Natural killer cell (primary cell): Measurements from ENCODE around the gene NPW. TPM values are rescaled to one million over a fixed set of nuclear protein-coding genes. Genes with fewer than 3 reads are reported as not detected.

Experiments
- ATAC-seq, 3 donors: fragments of 150-1000 bp in 2 of 3; fragments of 200-7000 bp in 1 of 3; cut with Tn5 transposase; 1 replicate in 1 of 3; 2 replicates in 2 of 3; pipeline ENCODE4 v1.10.0; 2021; ENCODE audit warnings: mild to moderate bottlenecking in 2 of 3, moderate library complexity in 2 of 3
- DNase-seq, 2 donors: peaks; one replicate each; pipeline versions ENCODE4 v3.0.0 to v3.0.0-alpha.2; 2013 to 2021; ENCODE audit warnings: mixed read lengths in 1 of 2
- H3K27ac ChIP-seq: one replicate; pipeline ENCODE4 v1.5.1; 2013; ENCODE audit warnings: mild to moderate bottlenecking, low read length
- H3K27me3 ChIP-seq: one replicate; pipeline ENCODE4 v1.6.1; 2013; ENCODE audit warnings: low read length; ENCODE audit not compliant: control insufficient read depth, insufficient read depth
- H3K36me3 ChIP-seq: one replicate; pipeline ENCODE4 v1.6.1; 2013; ENCODE audit warnings: low read length; ENCODE audit not compliant: control insufficient read depth, insufficient read depth
- H3K4me1 ChIP-seq: one replicate; pipeline ENCODE4 v1.6.1; 2013; ENCODE audit warnings: low read length; ENCODE audit not compliant: control insufficient read depth, insufficient read depth
- H3K4me3 ChIP-seq: one replicate; pipeline ENCODE4 v1.5.1; 2013; ENCODE audit warnings: low read length
- H3K9me3 ChIP-seq: one replicate; pipeline ENCODE4 v1.6.1; 2013; ENCODE audit warnings: low read length; ENCODE audit not compliant: control insufficient read depth, insufficient read depth
- H3K27ac Mint-ChIP-seq, 2 donors: one replicate each; pipeline ENCODE4 v1.8.0; 2022; ENCODE audit warnings: mild to moderate bottlenecking in 2 of 2, mixed read lengths in 2 of 2, moderate library complexity in 1 of 2
- H3K27me3 Mint-ChIP-seq, 2 donors: one replicate each; pipeline ENCODE4 v1.8.0; 2022; ENCODE audit warnings: low read depth in 2 of 2, mixed read lengths in 2 of 2
- H3K36me3 Mint-ChIP-seq: one replicate; pipeline ENCODE4 v1.8.0; 2022; ENCODE audit warnings: mixed read lengths
- H3K4me1 Mint-ChIP-seq, 2 donors: one replicate each; pipeline ENCODE4 v1.8.0; 2022; ENCODE audit warnings: mixed read lengths in 2 of 2
- H3K4me3 Mint-ChIP-seq: one replicate; pipeline ENCODE4 v1.8.0; 2022; ENCODE audit warnings: mild to moderate bottlenecking, moderate library complexity, mixed read lengths
- H3K9me3 Mint-ChIP-seq, 2 donors: one replicate each; pipeline ENCODE4 v1.8.0; 2022; ENCODE audit warnings: mixed read lengths in 2 of 2
- CTCF ChIP-seq: fragments of 200-600 bp; IDR thresholded peaks from one replicate; pipeline ENCODE4 v1.8.0; 2022; ENCODE audit warnings: antibody characterized with exemption
- WGBS: methylation state at CpG from one replicate; pipeline ENCODE4 v1.1.7; 2013; ENCODE audit warnings: missing lambda C conversion rate; ENCODE audit not compliant: insufficient coverage; 5-methylcytosine and 5-hydroxymethylcytosine counted together
- intact Hi-C: fragments of 100-400 bp; cut with micrococcal nuclease; formaldehyde crosslinking; loops from one replicate; pipeline ENCODE4 v1.14.2; 2022
- total RNA-seq, 4 donors: library from RNA; stranded (reverse); fragments of 120-200 nt in 1 of 4; gene quantifications; one replicate each; pipeline versions ENCODE4 v1.2.3 to v1.2.4, GENCODE V29; 2013 to 2022

NPW gene
- total RNA-seq, 3 donors from 2014 or later (not counting 1 experiment from before 2014, with no cell fraction given) = 0.80 TPM; not detected in 2

- no peak overlapping the region for H3K27ac Mint-ChIP-seq
- no peak overlapping the region for H3K27ac ChIP-seq
- WGBS = 81% methylated on average over 22 of the region's 22 CpGs
- H3K36me3 Mint-ChIP-seq = no peaks in the 10 kb centered on the region
- H3K4me3 Mint-ChIP-seq = no peak overlapping the region
- H3K27me3 Mint-ChIP-seq = no peaks in the 10 kb centered on the region
- no peak for DNase-seq
- no peaks in the 10 kb centered on the region for H3K9me3 Mint-ChIP-seq
- intact Hi-C loops = no loop called here
- H3K4me1 ChIP-seq = peaks cover 38% of the 10 kb centered on the region
- TF ChIP-seq CTCF = no peak
- H3K36me3 ChIP-seq = peaks cover 2% of the 10 kb centered on the region
- H3K4me3 ChIP-seq = no peak overlapping the region
- no peaks in the 10 kb centered on the region for H3K9me3 ChIP-seq
- H3K4me1 Mint-ChIP-seq = peaks cover 14 to 26% of the 10 kb centered on the region in 2 donors
- no peaks in the 10 kb centered on the region for H3K27me3 ChIP-seq
- no peak for ATAC-seq
Observed at GRCh38 chr16:2044541-2044940, 25.0 kb downstream of the NPW start.

GRCh38 chr16:2045965-2046892 lies 26.6 kb downstream of the NPW start:
- H3K36me3 ChIP-seq = peaks cover 5% of the 10 kb centered on the region
- peaks cover 14 to 26% of the 10 kb centered on the region in 2 donors for H3K4me1 Mint-ChIP-seq
- H3K9me3 Mint-ChIP-seq = no peaks in the 10 kb centered on the region
- peaks cover 35% of the 10 kb centered on the region for H3K4me1 ChIP-seq
- ATAC-seq (no peak), DNase-seq (no peak)
- H3K27me3 ChIP-seq = no peaks in the 10 kb centered on the region
- H3K4me3 ChIP-seq = no peak overlapping the region
- intact Hi-C loops = no loop called here
- no peaks in the 10 kb centered on the region for H3K9me3 ChIP-seq
- no peak for TF ChIP-seq CTCF
- WGBS = 93% methylated on average over 20 of the region's 21 CpGs
- H3K27me3 Mint-ChIP-seq = no peaks in the 10 kb centered on the region
- H3K36me3 Mint-ChIP-seq = no peaks in the 10 kb centered on the region
- H3K27ac ChIP-seq = no peak overlapping the region
- H3K27ac Mint-ChIP-seq = no peak overlapping the region
- H3K4me3 Mint-ChIP-seq = peak overlapping the region; percentile 91

- H3K4me1 ChIP-seq = peaks cover 35% of the 10 kb centered on the region
- H3K4me3 ChIP-seq = peak overlapping the region; percentile 71
- Mint-ChIP-seq H3K27ac (peak overlapping the region in 1 of 2 donors; percentile 73), H3K27me3 (no peaks in the 10 kb centered on the region), H3K36me3 (no peaks in the 10 kb centered on the region), H3K4me1 (peaks cover 14 to 26% of the 10 kb centered on the region in 2 donors), H3K9me3 (no peaks in the 10 kb centered on the region), H3K4me3 (peak overlapping the region; percentile 91)
- H3K36me3 ChIP-seq = peaks cover 7% of the 10 kb centered on the region
- H3K27ac ChIP-seq = no peak overlapping the region
- 34% methylated on average over 8 of the region's 8 CpGs for WGBS
- no peak for TF ChIP-seq CTCF
- no peaks in the 10 kb centered on the region for H3K9me3 ChIP-seq
- DNase-seq (no peak), ATAC-seq (no peak)
- intact Hi-C loops = loop anchor here (1.0 kb wide), 2 partner anchors 24 to 108 kb away; partner anchors contain the start of gene TRAF7
- H3K27me3 ChIP-seq = no peaks in the 10 kb centered on the region
Observed at GRCh38 chr16:2046893-2047329, 27.3 kb downstream of the NPW start.
